ENCODE results near the gene FAM50B. TPM values are rescaled to one million over a fixed set of nuclear protein-coding genes. Genes with fewer than 3 reads are reported as not detected.

Gene FAM50B
- total and polyA plus RNA-seq, 10 of the 15 experiments (the other 5 are each of a cell fraction or from before 2014, with no cell fraction given), result 0.58 to 10.2 (median 5.9) TPM

- TF ChIP-seq SIN3A (IDR thresholded peaks at IDR 0.05; ENCODE audit: low read depth, low read length) (no peak), NBN (IDR thresholded peaks at IDR 0.05) (no peak), JUNB (IDR thresholded peaks at IDR 0.05) (peak; percentile 59)
Observed at GRCh38 chr6:3803627-3804468, 45.3 kb upstream of the FAM50B start (continued).

DNA sequence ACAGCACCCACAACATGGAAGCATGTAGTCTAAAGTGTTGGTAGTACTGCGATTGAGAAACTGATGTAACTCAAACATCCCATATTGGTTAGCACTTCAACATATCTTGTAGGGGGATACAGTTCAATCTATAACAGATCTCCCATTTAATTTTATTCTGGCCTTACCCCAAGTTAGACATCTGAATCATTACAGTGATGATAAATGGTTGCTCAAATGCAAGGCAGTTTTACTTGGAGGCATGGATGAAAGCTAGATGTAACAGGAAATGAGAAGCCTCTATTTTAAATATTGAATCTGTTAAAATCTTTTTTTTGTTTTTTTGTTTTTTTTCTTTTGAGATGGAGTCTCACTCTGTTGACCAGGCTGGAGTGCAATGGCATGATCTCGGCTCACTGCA, 44.2 kb upstream of the FAM50B start:
- peaks cover 26% of the 10 kb centered on the region for H3K4me1 ChIP-seq (ENCODE audit: control insufficient read depth, insufficient read depth, low read length)
- H3K4me3 ChIP-seq, result no peak overlapping the region
- POLR2A ChIA-PET, result no interaction called here
- DNase-seq (ENCODE audit: low read depth, low spot score) (no peak), FAIRE-seq (no peak), ATAC-seq (no peak)
- peaks cover 5% of the 10 kb centered on the region; the same call in 2 of the 3 replicates for H3K9me3 ChIP-seq (replicated peaks; ENCODE audit: control insufficient read depth, insufficient read depth, low read length)
- intact Hi-C loops (cut with micrococcal nuclease; ENCODE audit: unreplicated experiment) (no loop called here), in situ Hi-C loops (cut with MboI) (no loop called here)
- H3K9ac ChIP-seq (ENCODE audit: control insufficient read depth, insufficient read depth, low read length), result no peak overlapping the region
- no peaks in the 10 kb centered on the region for H4K20me1 ChIP-seq (ENCODE audit: control insufficient read depth, insufficient read depth)
- H3K79me2 ChIP-seq (ENCODE audit: control insufficient read depth, insufficient read depth, low read length), result no peaks in the 10 kb centered on the region
- WGBS (ENCODE audit: insufficient coverage, insufficient replicate concordance, low lambda C conversion rate, missing lambda C conversion rate), result 100% methylated on average over 2 of the region's 2 CpGs
- no peaks in the 10 kb centered on the region for H3K27me3 ChIP-seq (replicated peaks in 1 of 2; ENCODE audit: control insufficient read depth in 2 of 2, insufficient read depth in 2 of 2, low read length in 1 of 2)
- H3K36me3 ChIP-seq (ENCODE audit: control insufficient read depth in 2 of 2, insufficient read depth in 2 of 2, low read length in 1 of 2), result no peaks in the 10 kb centered on the region
- H2AFZ ChIP-seq (ENCODE audit: control insufficient read depth, low read depth, low read length), result 0 out of 2 replicates have a peak overlapping the region, but pooled peaks have one; percentile 19
- RAD21 ChIA-PET (ENCODE audit: unreplicated experiment), result no interaction called here
- CTCF ChIA-PET, result interaction anchor here (0.6 to 1.2 kb wide), 2 partner anchors 10 to 57 kb away, joined by 3 read pairs; no protein-coding TSS in a partner anchor
- H3K4me2 ChIP-seq (ENCODE audit: control insufficient read depth, insufficient read depth), result no peak overlapping the region
- H3K27ac ChIP-seq (ENCODE audit: control insufficient read depth, insufficient read depth), result no peak overlapping the region
- SMC1A ChIA-PET (ENCODE audit: uncharacterized antibody, unreplicated experiment), result no interaction called here
- BruUV-seq (replicated peaks), result no TSS peak
- TF ChIP-seq STAT3 (IDR thresholded peaks at IDR 0.05; ENCODE audit: low read depth, low read length), result no peak
- no peak for TF ChIP-seq SMAD1 (IDR thresholded peaks at IDR 0.05; ENCODE audit: low read depth, partially characterized antibody)
- TF ChIP-seq E4F1 (IDR thresholded peaks at IDR 0.05; ENCODE audit: borderline replicate concordance, partially characterized antibody), result no peak
- no peak for TF ChIP-seq SPI1 (IDR thresholded peaks at IDR 0.05; ENCODE audit: borderline replicate concordance, insufficient read depth, low read depth, low read length)
- TF ChIP-seq RUNX3 (IDR thresholded peaks at IDR 0.05; ENCODE audit: low read length), result no peak
- no peak for TF ChIP-seq FOXM1 (IDR thresholded peaks at IDR 0.05; ENCODE audit: low read depth, low read length)
- TF ChIP-seq RAD21 (IDR thresholded peaks at IDR 0.05; ENCODE audit: insufficient read depth, low read depth, low read length), result no peak
- TF ChIP-seq BACH1 (IDR thresholded peaks at IDR 0.05; ENCODE audit: borderline replicate concordance), result no peak
- TF ChIP-seq NR2C1 (IDR thresholded peaks at IDR 0.05), result no peak
- TF ChIP-seq, protein P1, sequence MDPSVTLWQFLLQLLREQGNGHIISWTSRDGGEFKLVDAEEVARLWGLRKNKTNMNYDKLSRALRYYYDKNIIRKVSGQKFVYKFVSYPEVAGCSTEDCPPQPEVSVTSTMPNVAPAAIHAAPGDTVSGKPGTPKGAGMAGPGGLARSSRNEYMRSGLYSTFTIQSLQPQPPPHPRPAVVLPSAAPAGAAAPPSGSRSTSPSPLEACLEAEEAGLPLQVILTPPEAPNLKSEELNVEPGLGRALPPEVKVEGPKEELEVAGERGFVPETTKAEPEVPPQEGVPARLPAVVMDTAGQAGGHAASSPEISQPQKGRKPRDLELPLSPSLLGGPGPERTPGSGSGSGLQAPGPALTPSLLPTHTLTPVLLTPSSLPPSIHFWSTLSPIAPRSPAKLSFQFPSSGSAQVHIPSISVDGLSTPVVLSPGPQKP (IDR thresholded peaks at IDR 0.05; ENCODE audit: low read depth, low read length), result no peak
- no peak for TF ChIP-seq SMARCA5 (IDR thresholded peaks at IDR 0.05)
- TF ChIP-seq CTCF (IDR thresholded peaks at IDR 0.05 in 2 of 3, conservative IDR thresholded peaks at IDR 0.05 in 1 of 3; ENCODE audit: control insufficient read depth in 2 of 3, extremely low read depth in 1 of 3, insufficient read depth in 1 of 3, low read depth in 3 of 3, low read length in 3 of 3), result no peak
- TF ChIP-seq CBFB (IDR thresholded peaks at IDR 0.05; ENCODE audit: low read depth), result no peak
- TF ChIP-seq LARP7 (IDR thresholded peaks at IDR 0.05), result no peak

All from GM12878 (cell line).